ENCODE measurements around the gene CCDC148.

- TF ChIP-seq CTCF (IDR thresholded peaks at IDR 0.05) (no peak), POLR2A (IDR thresholded peaks at IDR 0.05) (no peak)
Measured at GRCh38 chr2:158489366-158490112, 33.0 kb upstream of the CCDC148 start.

Measured in esophagus squamous epithelium (tissue), 4 donors.